Nephron (organoid): Measurements from ENCODE around the gene ATAD2B.

Experiments
- H3K27ac Mint-ChIP-seq, 3 experiments: 2 replicates each; pipeline ENCODE4 v1.8.0; 2020; ENCODE audit warnings: mixed read lengths in 3 of 3, mild to moderate bottlenecking in 2 of 3, moderate library complexity in 1 of 3
- H3K27me3 Mint-ChIP-seq: 2 replicates; pipeline ENCODE4 v1.8.0; 2021; ENCODE audit warnings: low read depth, mild to moderate bottlenecking, moderate library complexity, mixed read lengths
- H3K36me3 Mint-ChIP-seq: 2 replicates; pipeline ENCODE4 v1.8.0; 2020; ENCODE audit warnings: low read depth, mixed read lengths
- H3K4me1 Mint-ChIP-seq: 2 replicates; pipeline ENCODE4 v1.8.0; 2020; ENCODE audit warnings: mixed read lengths
- H3K4me3 Mint-ChIP-seq, 3 experiments: 2 replicates each; pipeline ENCODE4 v1.8.0; 2020; ENCODE audit warnings: mild to moderate bottlenecking in 3 of 3, mixed read lengths in 3 of 3, moderate library complexity in 2 of 3
- H3K9me3 Mint-ChIP-seq: 2 replicates; pipeline ENCODE4 v1.8.0; 2020; ENCODE audit warnings: mixed read lengths
- TF ChIP-seq, protein P1 (sequence below), 3 experiments: fragments of 200-600 bp; sonication (generic); IDR thresholded peaks; one replicate each; pipeline ENCODE4 v1.5.0; 2021; ENCODE audit warnings: antibody characterized with exemption in 3 of 3; ENCODE audit not compliant: unreplicated experiment in 3 of 3

ATAD2B gene

DNA sequence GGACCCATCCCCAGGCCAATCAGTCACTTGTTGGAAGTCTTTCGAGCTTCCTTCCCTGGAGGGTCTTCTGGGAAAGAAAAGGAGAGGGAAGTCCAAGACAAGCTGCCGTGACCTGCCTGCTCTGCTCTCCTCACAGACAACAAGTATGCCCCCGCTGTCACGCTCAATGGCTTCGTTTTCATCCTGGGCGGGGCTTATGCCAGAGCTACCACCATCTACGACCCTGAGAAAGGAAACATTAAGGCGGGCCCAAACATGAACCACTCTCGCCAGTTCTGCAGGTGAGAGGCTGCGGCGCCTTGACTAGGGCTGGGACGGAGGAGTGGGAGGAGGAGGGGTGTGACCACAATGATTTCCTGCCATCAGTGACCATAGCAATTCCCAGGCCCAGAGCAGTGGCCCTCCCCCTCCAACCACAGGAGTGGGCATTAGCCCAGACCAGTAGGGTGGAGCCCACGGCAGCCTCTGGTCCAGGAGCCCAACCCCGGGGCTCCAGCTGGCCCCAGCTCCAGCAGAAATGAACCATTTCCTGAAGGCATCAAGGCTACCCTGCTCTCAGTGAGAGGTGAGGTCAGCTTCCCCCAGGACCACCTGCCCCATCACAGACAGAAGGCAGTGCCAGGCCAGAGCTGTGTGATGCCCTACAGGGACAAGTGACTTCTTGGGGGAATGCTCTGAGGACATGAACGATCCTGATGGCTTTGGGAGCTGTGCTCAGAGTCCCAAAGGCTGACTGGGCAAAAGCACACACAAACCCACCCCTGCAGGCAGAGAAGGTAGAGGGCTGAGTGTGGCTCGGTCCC is 223.1 kb downstream of the ATAD2B start:
- H3K4me3 Mint-ChIP-seq = no peak overlapping the region
- H3K4me1 Mint-ChIP-seq = peaks cover 14% of the 10 kb centered on the region
- peaks cover 71% of the 10 kb centered on the region for H3K36me3 Mint-ChIP-seq
- no peak overlapping the region for H3K27ac Mint-ChIP-seq
- TF ChIP-seq, protein P1, sequence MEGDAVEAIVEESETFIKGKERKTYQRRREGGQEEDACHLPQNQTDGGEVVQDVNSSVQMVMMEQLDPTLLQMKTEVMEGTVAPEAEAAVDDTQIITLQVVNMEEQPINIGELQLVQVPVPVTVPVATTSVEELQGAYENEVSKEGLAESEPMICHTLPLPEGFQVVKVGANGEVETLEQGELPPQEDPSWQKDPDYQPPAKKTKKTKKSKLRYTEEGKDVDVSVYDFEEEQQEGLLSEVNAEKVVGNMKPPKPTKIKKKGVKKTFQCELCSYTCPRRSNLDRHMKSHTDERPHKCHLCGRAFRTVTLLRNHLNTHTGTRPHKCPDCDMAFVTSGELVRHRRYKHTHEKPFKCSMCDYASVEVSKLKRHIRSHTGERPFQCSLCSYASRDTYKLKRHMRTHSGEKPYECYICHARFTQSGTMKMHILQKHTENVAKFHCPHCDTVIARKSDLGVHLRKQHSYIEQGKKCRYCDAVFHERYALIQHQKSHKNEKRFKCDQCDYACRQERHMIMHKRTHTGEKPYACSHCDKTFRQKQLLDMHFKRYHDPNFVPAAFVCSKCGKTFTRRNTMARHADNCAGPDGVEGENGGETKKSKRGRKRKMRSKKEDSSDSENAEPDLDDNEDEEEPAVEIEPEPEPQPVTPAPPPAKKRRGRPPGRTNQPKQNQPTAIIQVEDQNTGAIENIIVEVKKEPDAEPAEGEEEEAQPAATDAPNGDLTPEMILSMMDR (IDR thresholded peaks at IDR 0.05; ENCODE audit: unreplicated experiment in 3 of 3) = no peak
- peaks cover 5% of the 10 kb centered on the region for H3K9me3 Mint-ChIP-seq
- peaks cover 7% of the 10 kb centered on the region for H3K27me3 Mint-ChIP-seq

DNA sequence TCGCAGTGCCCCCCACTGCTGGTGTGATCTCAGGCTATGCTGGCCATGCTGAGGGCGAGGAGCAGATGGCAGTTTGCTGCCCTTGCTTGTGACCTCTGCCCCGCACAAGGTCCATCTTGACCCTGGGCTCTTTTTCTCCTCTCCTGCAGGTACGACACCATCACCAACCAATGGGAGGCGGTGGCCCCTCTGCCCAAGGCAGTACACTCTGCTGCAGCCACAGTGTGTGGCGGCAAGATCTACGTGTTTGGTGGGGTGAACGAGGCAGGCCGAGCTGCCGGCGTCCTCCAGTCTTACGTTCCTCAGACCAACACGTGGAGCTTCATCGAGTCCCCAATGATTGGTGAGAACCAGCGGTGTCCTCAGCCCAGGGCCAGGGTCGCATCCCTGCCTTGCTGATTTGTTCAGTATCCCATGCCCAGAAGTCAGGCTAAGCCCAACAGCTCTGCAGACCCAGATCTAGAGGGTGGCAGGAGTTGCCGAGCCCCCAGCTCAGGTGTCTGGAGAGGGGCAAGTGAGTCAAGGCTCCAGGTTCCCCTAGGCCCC is 223.8 kb downstream of the ATAD2B start:
- H3K9me3 Mint-ChIP-seq = peaks cover 5% of the 10 kb centered on the region
- peaks cover 7% of the 10 kb centered on the region for H3K27me3 Mint-ChIP-seq
- H3K36me3 Mint-ChIP-seq = peaks cover 68% of the 10 kb centered on the region
- no peak overlapping the region for H3K27ac Mint-ChIP-seq
- TF ChIP-seq, protein P1 (IDR thresholded peaks at IDR 0.05; ENCODE audit: unreplicated experiment in 3 of 3) = no peak
- peaks cover 21% of the 10 kb centered on the region for H3K4me1 Mint-ChIP-seq
- no peak overlapping the region for H3K4me3 Mint-ChIP-seq

DNA sequence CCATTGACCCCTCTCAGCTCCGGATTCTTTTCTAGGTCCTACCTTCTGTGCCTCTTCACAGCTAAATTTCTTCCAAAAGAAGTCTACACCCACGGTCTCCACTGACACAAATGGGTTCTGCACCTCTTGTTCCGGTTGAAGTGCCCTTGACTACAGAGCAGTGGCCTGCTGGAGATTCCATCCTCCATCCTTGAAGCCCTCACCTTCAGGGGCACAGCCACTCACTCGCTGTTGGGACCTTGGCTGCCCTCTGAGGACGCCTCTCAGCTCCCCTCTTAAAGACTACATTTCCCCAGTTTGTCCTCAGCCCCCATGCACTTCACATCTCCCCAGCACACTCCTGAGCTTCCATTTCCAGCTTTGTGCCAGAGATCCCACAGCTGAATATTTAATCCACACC is 226.3 kb downstream of the ATAD2B start:
- Mint-ChIP-seq H3K4me1 (peaks cover 31% of the 10 kb centered on the region), H3K9me3 (peaks cover 5% of the 10 kb centered on the region), H3K27ac (no peak overlapping the region), H3K27me3 (peaks cover 7% of the 10 kb centered on the region), H3K36me3 (peaks cover 65% of the 10 kb centered on the region), H3K4me3 (no peak overlapping the region)
- TF ChIP-seq, protein P1 (IDR thresholded peaks at IDR 0.05; ENCODE audit: unreplicated experiment in 3 of 3) = no peak

DNA sequence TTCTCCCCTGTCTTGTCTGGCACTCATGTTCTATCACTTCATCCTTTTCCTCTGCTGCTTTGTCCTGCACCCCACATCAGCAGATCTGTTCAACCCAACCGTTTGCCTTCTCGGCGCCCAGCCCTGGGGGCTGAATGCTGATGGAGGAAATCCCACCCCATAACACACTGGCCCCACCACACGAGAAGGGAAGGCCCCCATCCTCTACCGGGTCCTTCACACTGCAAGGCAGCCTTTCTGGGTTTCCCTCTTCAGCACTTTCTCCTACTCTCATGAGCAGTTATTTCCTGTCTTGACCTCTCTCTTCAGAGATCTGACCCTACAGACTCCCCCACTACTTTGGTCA is 227.4 kb downstream of the ATAD2B start:
- Mint-ChIP-seq H3K27me3 (peaks cover 7% of the 10 kb centered on the region), H3K27ac (peak overlapping the region in 1 of 3 experiments; percentile 28), H3K36me3 (peaks cover 71% of the 10 kb centered on the region), H3K4me3 (no peak overlapping the region), H3K9me3 (peaks cover 5% of the 10 kb centered on the region), H3K4me1 (peaks cover 31% of the 10 kb centered on the region)
- TF ChIP-seq, protein P1 (IDR thresholded peaks at IDR 0.05; ENCODE audit: unreplicated experiment in 3 of 3) = no peak

DNA sequence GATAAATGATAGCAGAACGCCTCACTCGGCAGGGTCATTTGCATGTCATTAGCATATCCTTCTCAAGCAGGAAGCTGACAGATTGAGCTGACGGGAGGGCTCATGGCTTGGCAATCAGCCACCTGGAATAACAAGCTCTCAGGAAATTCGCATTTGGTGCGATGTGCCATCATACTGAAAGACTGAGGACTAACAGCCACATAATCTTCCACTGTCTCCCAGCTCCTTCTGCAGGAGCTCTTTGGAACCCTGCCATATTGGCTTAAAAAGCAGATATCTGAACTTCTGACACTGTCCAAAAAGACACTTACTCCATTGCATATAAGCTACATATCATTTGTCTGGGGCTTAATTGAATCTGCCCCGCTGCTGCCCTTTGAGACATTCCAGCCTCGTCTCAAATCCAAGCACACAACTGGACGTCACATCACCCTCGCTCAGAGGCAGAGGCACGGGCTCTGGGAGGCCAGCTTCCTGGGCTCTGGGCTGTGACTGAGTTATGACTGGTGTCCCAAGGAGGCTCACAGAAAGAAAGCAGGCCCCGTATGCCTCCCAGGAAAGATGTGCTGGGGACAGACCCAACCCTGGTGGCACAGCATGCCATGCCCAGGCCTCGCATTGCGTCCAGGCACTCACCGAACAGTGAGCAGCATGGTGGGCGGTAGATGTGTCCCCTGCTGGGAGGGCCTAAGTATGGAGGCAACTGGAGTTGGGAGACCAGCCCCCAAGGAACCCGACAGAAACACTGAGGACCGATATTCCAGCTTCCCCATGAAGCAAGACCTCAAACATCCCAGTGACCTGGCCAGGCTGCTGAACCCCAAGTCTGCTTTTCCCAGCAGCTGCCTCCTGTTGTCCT is 228.0 kb downstream of the ATAD2B start:
- Mint-ChIP-seq H3K4me3 (no peak overlapping the region), H3K36me3 (peaks cover 77% of the 10 kb centered on the region)

More for the DNA sequence above, 228.0 kb downstream of the ATAD2B start:
- Mint-ChIP-seq H3K4me1 (peaks cover 31% of the 10 kb centered on the region), H3K27me3 (peaks cover 7% of the 10 kb centered on the region), H3K27ac (peak overlapping the region; percentile 28 to 73 (median 58)), H3K9me3 (peaks cover 5% of the 10 kb centered on the region)
- TF ChIP-seq, protein P1 (IDR thresholded peaks at IDR 0.05; ENCODE audit: unreplicated experiment in 3 of 3) = no peak
